HEK293 (cell line): Measurements from ENCODE around the gene VASH2.

ENCODE experiments used
- KLF16 ChIP-seq: fragments of 450-650 bp; formaldehyde crosslinking; IDR thresholded peaks from 2 replicates; pipeline ENCODE4 v1.5.1; 2017; ENCODE audit warnings: missing biosample characterization, missing genetic modification characterization
- ZNF792 ChIP-seq: fragments of 450-650 bp; formaldehyde crosslinking; IDR thresholded peaks from 2 replicates; pipeline ENCODE4 v1.5.1; 2016; ENCODE audit warnings: missing biosample characterization, missing genetic modification characterization
- TF ChIP-seq, protein P1 (sequence below): fragments of 450-650 bp; formaldehyde crosslinking; IDR thresholded peaks from 2 replicates; pipeline ENCODE4 v1.5.1; 2016; ENCODE audit warnings: missing biosample characterization, missing genetic modification characterization

DNA sequence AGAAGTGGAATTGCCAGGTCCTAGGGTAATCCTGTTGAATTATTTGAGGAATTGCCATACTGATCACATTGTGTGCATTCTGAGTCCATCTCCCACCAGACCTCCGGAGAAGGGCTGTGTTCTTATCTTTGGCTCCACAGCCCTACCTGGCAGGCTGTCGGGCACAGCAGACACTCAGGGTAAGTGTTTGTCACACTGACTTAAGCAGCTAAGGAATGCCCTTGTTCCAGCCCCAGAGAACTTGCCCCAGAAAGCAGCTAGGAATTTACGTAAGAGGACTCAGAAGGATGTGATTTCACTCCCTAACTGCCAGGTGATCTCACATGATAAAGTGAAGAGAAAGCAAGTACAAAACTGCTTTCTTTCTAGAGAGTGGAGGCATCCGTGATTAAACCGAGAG is 21.0 kb downstream of the VASH2 start:
- TF ChIP-seq KLF16 = no peak
- TF ChIP-seq ZNF792 = no peak
- TF ChIP-seq, protein P1, sequence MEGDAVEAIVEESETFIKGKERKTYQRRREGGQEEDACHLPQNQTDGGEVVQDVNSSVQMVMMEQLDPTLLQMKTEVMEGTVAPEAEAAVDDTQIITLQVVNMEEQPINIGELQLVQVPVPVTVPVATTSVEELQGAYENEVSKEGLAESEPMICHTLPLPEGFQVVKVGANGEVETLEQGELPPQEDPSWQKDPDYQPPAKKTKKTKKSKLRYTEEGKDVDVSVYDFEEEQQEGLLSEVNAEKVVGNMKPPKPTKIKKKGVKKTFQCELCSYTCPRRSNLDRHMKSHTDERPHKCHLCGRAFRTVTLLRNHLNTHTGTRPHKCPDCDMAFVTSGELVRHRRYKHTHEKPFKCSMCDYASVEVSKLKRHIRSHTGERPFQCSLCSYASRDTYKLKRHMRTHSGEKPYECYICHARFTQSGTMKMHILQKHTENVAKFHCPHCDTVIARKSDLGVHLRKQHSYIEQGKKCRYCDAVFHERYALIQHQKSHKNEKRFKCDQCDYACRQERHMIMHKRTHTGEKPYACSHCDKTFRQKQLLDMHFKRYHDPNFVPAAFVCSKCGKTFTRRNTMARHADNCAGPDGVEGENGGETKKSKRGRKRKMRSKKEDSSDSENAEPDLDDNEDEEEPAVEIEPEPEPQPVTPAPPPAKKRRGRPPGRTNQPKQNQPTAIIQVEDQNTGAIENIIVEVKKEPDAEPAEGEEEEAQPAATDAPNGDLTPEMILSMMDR (tag by site-specific recombination) = no peak
